ENCODE results near the gene MAN1C1.

The MAN1C1 gene

GRCh38 chr1:25765923-25766589 is 149.5 kb downstream of the MAN1C1 start:
- DNase-seq = no peak

- no peak for DNase-seq
Observed at GRCh38 chr1:25766721-25767436, 150.3 kb downstream of the MAN1C1 start.

- DNase-seq = no peak
Observed at GRCh38 chr1:25767437-25767770, 150.8 kb downstream of the MAN1C1 start.

- no peak for DNase-seq
Observed at GRCh38 chr1:25768999-25769398, 152.4 kb downstream of the MAN1C1 start.

- no peak for DNase-seq
Observed at GRCh38 chr1:25769625-25770383, 153.2 kb downstream of the MAN1C1 start.

- DNase-seq = no peak
Observed at GRCh38 chr1:25770541-25771220, 154.1 kb downstream of the MAN1C1 start.

GRCh38 chr1:25771221-25772114 is 154.9 kb downstream of the MAN1C1 start:
- no peak for DNase-seq

GRCh38 chr1:25772164-25772563 is 155.6 kb downstream of the MAN1C1 start:
- no peak for DNase-seq

GRCh38 chr1:25772692-25773245 is 156.2 kb downstream of the MAN1C1 start:
- no peak for DNase-seq

- DNase-seq = peak; percentile 5
Observed at GRCh38 chr1:25773441-25774125, 157.0 kb downstream of the MAN1C1 start.

GRCh38 chr1:25774206-25774803 is 157.7 kb downstream of the MAN1C1 start:
- no peak for DNase-seq

GRCh38 chr1:25774921-25775771 is 158.6 kb downstream of the MAN1C1 start:
- DNase-seq = no peak

- no peak for DNase-seq
Observed at GRCh38 chr1:25779388-25779787, 162.8 kb downstream of the MAN1C1 start.

- DNase-seq = no peak
Observed at GRCh38 chr1:25779894-25780293, 163.3 kb downstream of the MAN1C1 start.

- no peak for DNase-seq
Observed at GRCh38 chr1:25780318-25781129, 163.9 kb downstream of the MAN1C1 start.

GRCh38 chr1:25781130-25781433 is 164.5 kb downstream of the MAN1C1 start:
- no peak for DNase-seq

GRCh38 chr1:25782608-25783201 is 166.1 kb downstream of the MAN1C1 start:
- no peak for DNase-seq

GRCh38 chr1:25784575-25785051 is 168.0 kb downstream of the MAN1C1 start:
- DNase-seq = no peak
